ENCODE data around the gene NMNAT2.

The NMNAT2 gene

DNA sequence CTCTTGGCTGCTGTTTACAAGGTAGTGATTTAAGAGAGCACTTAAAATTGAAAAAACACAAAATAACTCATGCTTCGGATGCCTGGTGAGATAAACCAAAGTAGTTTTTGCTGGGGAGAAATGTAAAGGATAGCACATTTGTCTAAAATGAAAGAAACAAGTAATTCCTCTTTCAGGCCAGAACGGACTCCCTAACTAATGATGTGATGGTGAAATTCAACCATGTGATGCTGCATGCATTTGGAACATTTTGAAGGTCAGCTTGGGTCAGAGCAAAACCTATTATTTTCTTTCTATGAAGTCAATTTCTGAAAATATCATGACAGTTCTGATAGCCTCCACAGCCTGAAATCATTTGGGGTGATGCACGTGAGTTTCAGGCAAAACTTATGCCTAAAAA is 27.6 kb downstream of the NMNAT2 start:
- H3K9ac ChIP-seq: no peak overlapping the region
- H3K36me3 ChIP-seq (ENCODE audit: insufficient read depth): no peaks in the 10 kb centered on the region
- H3K4me1 ChIP-seq (ENCODE audit: low read depth, poor library complexity, severe bottlenecking): no peaks in the 10 kb centered on the region
- H3K27ac ChIP-seq: no peak overlapping the region
- no peak overlapping the region for H3K4me2 ChIP-seq
- no peaks in the 10 kb centered on the region for H4K20me1 ChIP-seq (ENCODE audit: insufficient read depth)
- no peak overlapping the region for H3K4me3 ChIP-seq (IDR thresholded peaks at IDR 0.05; ENCODE audit: insufficient read depth, low read depth, low read length)
- no peaks in the 10 kb centered on the region for H3K27me3 ChIP-seq (ENCODE audit: insufficient read depth, low read depth)
- TF ChIP-seq CTCF (conservative IDR thresholded peaks at IDR 0.05; ENCODE audit: low read depth, low read length): no peak
- H3K79me2 ChIP-seq (ENCODE audit: insufficient read depth, low read depth): no peaks in the 10 kb centered on the region
- no peak overlapping the region for H2AFZ ChIP-seq (ENCODE audit: low read depth)

- no peaks in the 10 kb centered on the region for H4K20me1 ChIP-seq (ENCODE audit: insufficient read depth)
- H3K4me2 ChIP-seq: no peak overlapping the region
- no peak overlapping the region for H2AFZ ChIP-seq (ENCODE audit: low read depth)
- no peaks in the 10 kb centered on the region for H3K79me2 ChIP-seq (ENCODE audit: insufficient read depth, low read depth)
- H3K4me3 ChIP-seq (IDR thresholded peaks at IDR 0.05; ENCODE audit: insufficient read depth, low read depth, low read length): no peak overlapping the region
- H3K4me1 ChIP-seq (ENCODE audit: low read depth, poor library complexity, severe bottlenecking): no peaks in the 10 kb centered on the region
- H3K27me3 ChIP-seq (ENCODE audit: insufficient read depth, low read depth): no peaks in the 10 kb centered on the region
- H3K36me3 ChIP-seq (ENCODE audit: insufficient read depth): no peaks in the 10 kb centered on the region
- no peak overlapping the region for H3K27ac ChIP-seq
- TF ChIP-seq CTCF (conservative IDR thresholded peaks at IDR 0.05; ENCODE audit: low read depth, low read length): no peak
- H3K9ac ChIP-seq: no peak overlapping the region
Measured at GRCh38 chr1:183388735-183389134, 29.4 kb downstream of the NMNAT2 start.

GRCh38 chr1:183385340-183386144 is 32.6 kb downstream of the NMNAT2 start:
- H3K4me2 ChIP-seq: no peak overlapping the region
- H3K79me2 ChIP-seq (ENCODE audit: insufficient read depth, low read depth): no peaks in the 10 kb centered on the region
- no peak overlapping the region for H3K27ac ChIP-seq
- no peak overlapping the region for H3K9ac ChIP-seq
- H3K27me3 ChIP-seq (ENCODE audit: insufficient read depth, low read depth): no peaks in the 10 kb centered on the region
- no peaks in the 10 kb centered on the region for H3K36me3 ChIP-seq (ENCODE audit: insufficient read depth)
- no peaks in the 10 kb centered on the region for H4K20me1 ChIP-seq (ENCODE audit: insufficient read depth)
- no peak overlapping the region for H2AFZ ChIP-seq (ENCODE audit: low read depth)
- TF ChIP-seq CTCF (conservative IDR thresholded peaks at IDR 0.05; ENCODE audit: low read depth, low read length): no peak
- no peak overlapping the region for H3K4me3 ChIP-seq (IDR thresholded peaks at IDR 0.05; ENCODE audit: insufficient read depth, low read depth, low read length)
- no peaks in the 10 kb centered on the region for H3K4me1 ChIP-seq (ENCODE audit: low read depth, poor library complexity, severe bottlenecking)

- Histone ChIP-seq H3K4me3 (IDR thresholded peaks at IDR 0.05; ENCODE audit: insufficient read depth, low read depth, low read length) (no peak overlapping the region), H3K4me2 (no peak overlapping the region)
Measured at GRCh38 chr1:183379951-183380350, 38.2 kb downstream of the NMNAT2 start.

More at GRCh38 chr1:183379951-183380350, 38.2 kb downstream of the NMNAT2 start:
- no peaks in the 10 kb centered on the region for H3K79me2 ChIP-seq (ENCODE audit: insufficient read depth, low read depth)
- no peak overlapping the region for H3K9ac ChIP-seq
- no peaks in the 10 kb centered on the region for H3K4me1 ChIP-seq (ENCODE audit: low read depth, poor library complexity, severe bottlenecking)
- H2AFZ ChIP-seq (ENCODE audit: low read depth): no peak overlapping the region
- no peaks in the 10 kb centered on the region for H4K20me1 ChIP-seq (ENCODE audit: insufficient read depth)
- no peak overlapping the region for H3K27ac ChIP-seq
- H3K27me3 ChIP-seq (ENCODE audit: insufficient read depth, low read depth): no peaks in the 10 kb centered on the region
- no peaks in the 10 kb centered on the region for H3K36me3 ChIP-seq (ENCODE audit: insufficient read depth)
- TF ChIP-seq CTCF (conservative IDR thresholded peaks at IDR 0.05; ENCODE audit: low read depth, low read length): no peak

All from KMS-11 (cell line).